ENCODE results near the gene IGF1.
"Not testable (repeated sequence)": the region's sequence is repeated elsewhere in the genome, so short reads cannot be mapped to it uniquely, and the experiment has no call there.

The IGF1 gene

DNA sequence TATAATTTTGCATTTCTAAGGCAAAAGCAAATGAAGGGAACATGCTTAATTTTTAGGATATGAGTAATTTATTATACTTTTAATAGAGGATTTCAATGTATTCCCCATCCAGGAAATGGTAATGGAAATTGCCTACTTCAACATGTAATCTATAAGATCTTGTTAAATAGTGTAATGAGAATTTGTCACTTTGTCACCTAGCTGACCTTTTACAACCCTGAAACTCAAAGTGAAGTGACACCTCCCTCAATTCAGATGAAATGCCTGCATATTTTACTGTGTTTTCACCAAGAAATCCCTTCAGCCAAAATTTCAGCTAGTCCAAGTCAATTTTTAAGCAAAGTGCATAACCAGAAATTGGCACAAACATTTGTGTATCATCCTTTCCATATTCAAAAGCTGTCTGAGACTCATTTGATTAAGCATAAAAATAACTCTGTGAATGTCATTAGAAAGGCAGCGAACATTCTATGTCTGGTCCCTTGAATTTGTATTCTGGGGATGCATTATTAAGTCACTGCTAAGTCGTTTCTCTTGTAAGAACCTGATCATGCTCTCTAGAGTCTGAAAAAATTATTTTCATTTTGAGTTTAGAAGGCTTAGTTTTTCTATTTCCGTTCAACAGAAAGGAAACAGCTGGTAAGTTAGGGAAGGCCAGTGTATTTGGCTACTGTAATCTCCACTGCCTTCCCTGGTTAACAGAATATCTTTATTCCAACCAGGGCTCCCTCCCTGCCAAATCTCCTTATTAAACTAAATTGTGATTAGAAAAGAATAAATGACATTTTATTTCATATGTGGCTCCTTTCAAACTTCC lies 100.8 kb downstream of the IGF1 start:
- DNase-seq (ENCODE audit: low read depth in 3 of 3): no peak

- DNase-seq (ENCODE audit: low read depth in 3 of 3): no peak
Measured at GRCh38 chr12:102376781-102377180, 103.6 kb downstream of the IGF1 start.

- DNase-seq (ENCODE audit: low read depth in 3 of 3): no peak
Measured at GRCh38 chr12:102376181-102376747, 104.1 kb downstream of the IGF1 start.

DNA sequence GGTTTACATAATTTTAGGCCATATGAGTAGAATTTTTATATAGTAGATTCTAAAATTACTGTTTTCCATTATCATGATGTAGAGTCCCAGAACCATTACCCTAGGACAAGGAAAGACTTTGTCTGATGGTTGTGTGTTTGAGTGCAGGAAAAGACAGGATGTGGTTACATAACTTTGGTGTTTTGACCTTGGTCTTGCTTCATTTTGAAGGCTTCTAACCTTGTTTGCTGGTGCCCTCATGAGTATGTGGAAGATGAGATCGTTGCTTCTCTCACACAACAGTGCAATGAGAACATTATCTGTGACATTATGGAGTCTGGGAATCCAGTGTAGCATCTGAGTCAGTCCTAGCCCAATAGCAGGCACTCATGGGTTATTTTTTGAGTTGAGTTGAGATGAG lies 106.2 kb downstream of the IGF1 start:
- DNase-seq (ENCODE audit: low read depth in 3 of 3): no peak

GRCh38 chr12:102372087-102372486 lies 108.3 kb downstream of the IGF1 start:
- DNase-seq (ENCODE audit: low read depth in 3 of 3): no peak

DNA sequence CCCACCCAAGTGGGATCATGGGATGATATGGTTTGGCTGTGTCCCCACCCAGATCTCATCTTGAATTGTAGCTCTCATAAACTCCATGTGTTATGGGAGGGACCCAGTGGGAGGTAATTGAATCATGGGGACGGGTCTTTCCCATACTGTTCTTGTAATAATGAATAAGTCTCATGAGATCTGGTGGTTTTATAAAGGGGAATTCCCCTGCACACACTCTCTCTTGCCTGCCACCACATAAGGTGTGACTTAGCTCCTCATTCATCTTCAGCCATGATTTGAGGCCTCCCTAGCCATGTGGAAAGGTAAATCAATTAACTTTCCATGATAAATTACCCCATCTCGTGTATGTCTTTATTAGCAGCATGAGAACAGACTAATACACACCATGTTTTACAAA lies 109.2 kb downstream of the IGF1 start:
- DNase-seq (ENCODE audit: low read depth in 3 of 3): no peak

DNA sequence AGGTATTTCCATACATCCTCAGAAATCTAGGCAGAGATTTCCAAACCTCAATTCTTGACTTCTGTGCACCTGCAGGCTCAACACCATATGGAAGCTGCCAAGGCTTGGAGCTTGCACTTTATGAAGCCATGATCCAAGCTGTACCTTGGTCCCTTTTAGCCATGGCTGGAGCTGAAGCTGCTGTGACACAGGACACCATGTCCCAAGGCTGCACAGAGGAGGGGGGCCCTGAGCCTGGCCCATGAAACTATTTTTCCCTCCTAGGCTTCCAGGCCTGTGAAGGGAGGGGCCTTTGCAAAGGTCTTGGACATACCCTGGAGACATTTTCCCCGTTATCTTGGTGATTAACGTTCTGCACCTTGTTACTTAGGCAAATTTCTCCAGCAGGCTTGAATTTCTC lies 110.5 kb downstream of the IGF1 start:
- no peak for DNase-seq (ENCODE audit: low read depth in 3 of 3)

DNA sequence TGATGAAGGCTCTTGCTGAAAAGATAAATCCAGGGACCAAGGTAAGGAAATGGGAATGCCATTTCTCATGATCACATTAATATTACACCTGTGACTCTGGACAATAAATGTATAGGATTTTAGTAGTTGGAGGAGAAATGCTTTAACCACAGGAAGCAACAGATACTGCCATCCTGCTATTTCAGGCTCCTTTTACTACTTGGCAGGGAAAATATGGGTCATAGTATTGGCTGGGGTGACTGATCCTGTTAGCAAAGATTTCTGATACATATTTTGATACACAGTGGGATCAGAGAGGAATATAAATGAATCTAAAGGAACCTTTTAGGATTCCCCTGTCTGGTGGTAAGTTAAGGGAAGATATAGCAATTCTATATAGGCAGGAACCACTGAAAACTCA lies 115.0 kb downstream of the IGF1 start:
- DNase-seq (ENCODE audit: low read depth in 3 of 3): no peak

DNA sequence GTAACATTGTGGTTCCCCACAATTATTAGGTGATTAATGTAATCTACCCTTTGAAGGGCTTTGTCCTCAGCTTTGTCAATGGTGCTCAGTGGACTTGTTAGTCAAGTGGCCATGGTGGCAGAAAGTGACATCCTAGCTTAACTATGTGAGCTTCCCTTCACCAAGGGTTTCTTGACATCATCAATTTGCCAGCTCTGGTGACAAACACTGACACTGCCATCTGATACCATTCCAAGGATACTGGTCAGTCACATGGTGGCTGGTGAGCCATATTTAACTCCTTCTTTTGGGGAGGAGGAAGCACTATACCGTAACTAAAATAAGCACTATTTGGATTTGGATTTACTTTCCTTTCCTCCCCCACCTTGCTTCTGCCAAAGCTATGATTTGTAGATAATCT lies 115.7 kb downstream of the IGF1 start:
- no peak for DNase-seq (ENCODE audit: low read depth in 3 of 3)

DNA sequence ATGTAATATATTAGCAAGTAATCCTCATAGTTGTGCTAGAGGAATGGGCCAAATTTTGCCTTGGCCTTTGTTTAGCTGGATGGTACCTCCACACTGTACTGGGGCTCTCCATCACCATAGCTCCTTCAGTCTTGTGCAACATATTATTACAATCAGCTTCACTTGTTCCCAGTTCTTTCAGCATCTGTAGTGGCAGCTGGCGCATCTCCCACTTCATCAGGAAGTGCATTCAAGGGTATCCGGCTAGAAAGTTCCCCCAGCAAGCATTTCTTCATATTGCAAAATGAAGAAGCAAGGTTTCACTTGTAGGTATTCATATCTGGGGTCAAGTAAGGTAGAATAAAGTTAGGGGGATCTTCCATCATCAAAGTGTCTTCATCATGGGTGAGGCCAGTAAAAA lies 123.7 kb downstream of the IGF1 start:
- no peak for DNase-seq (ENCODE audit: low read depth in 3 of 3)

DNA sequence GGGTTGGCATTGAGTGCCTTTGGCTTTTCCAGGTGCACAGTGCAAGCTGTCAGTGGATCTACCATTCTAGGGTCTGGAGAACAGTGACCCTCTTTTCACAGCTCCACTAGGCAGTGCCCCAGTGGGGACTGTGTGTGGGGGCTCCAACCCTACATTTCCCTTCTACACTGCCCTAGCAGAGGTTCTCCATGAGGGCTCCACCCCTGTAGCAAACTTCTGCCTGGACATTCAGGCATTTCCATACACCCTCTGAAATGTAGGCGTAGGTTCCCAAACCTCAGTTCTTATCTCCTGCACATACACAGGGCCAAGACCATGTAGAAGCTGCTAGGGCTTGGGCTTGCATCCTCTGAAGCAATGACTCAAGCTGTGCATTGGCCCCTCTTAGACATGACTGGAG lies 126.1 kb downstream of the IGF1 start:
- DNase-seq (ENCODE audit: low read depth in 3 of 3): not testable (repeated sequence)

- DNase-seq (ENCODE audit: low read depth in 3 of 3): no peak
Measured at GRCh38 chr12:102351322-102351721, 129.0 kb downstream of the IGF1 start.

- DNase-seq (ENCODE audit: low read depth in 3 of 3): no peak
Measured at GRCh38 chr12:102350070-102350469, 130.3 kb downstream of the IGF1 start.

GRCh38 chr12:102349079-102349478 lies 131.3 kb downstream of the IGF1 start:
- DNase-seq (ENCODE audit: low read depth in 3 of 3): no peak

- DNase-seq (ENCODE audit: low read depth in 3 of 3): no peak
Measured at GRCh38 chr12:102347811-102348210, 132.6 kb downstream of the IGF1 start.
